ENCODE results near the gene TTC27. TPM values are rescaled to one million over a fixed set of nuclear protein-coding genes. Genes with fewer than 3 reads are reported as not detected.

The TTC27 gene
- total and polyA plus RNA-seq, 2 of the 13 experiments (the other 11 are each of a cell fraction or from before 2014, with no cell fraction given): 26.7 to 44.7 TPM

DNA sequence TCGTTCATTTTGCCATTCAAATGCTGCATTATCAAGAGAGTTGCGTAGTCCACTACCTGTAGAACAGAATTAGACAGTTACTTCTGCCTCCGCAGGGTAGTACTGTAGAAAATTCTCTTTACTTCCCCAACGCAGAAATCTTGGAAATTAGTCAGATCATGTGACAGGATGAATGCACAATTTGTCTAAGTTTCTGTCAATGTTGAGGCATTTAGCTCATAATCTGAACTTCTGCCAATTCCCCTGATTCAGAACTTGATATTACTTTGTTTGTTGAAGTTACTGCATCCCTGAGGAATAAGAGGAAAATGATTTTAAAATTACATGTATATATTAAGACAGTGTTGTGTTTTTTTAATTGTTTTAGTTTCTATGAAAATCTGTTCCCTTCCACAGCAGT is 83.4 kb downstream of the TTC27 start:
- H3K4me1 ChIP-seq (ENCODE audit: insufficient read depth, low read length): peaks cover 6% of the 10 kb centered on the region
- peaks cover 2 to 13% of the 10 kb centered on the region in 2 experiments for H3K36me3 ChIP-seq (replicated peaks in 1 of 2; ENCODE audit: control insufficient read depth in 1 of 2, insufficient read depth in 2 of 2, low read length in 2 of 2)
- TF ChIP-seq, protein P1, sequence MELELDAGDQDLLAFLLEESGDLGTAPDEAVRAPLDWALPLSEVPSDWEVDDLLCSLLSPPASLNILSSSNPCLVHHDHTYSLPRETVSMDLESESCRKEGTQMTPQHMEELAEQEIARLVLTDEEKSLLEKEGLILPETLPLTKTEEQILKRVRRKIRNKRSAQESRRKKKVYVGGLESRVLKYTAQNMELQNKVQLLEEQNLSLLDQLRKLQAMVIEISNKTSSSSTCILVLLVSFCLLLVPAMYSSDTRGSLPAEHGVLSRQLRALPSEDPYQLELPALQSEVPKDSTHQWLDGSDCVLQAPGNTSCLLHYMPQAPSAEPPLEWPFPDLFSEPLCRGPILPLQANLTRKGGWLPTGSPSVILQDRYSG (CRISPR knock-in tag; IDR thresholded peaks at IDR 0.05): no peak
- TF ChIP-seq U2AF1 (optimal IDR thresholded peaks at IDR 0.05; ENCODE audit: low read depth, low read length) (no peak), RFXAP (CRISPR knock-in tag; IDR thresholded peaks at IDR 0.05; ENCODE audit: borderline replicate concordance) (no peak), REPIN1 (CRISPR knock-in tag; IDR thresholded peaks at IDR 0.05; ENCODE audit: borderline replicate concordance, low read depth) (no peak), ZNF44 (CRISPR knock-in tag; IDR thresholded peaks at IDR 0.05) (no peak), ARNTL (CRISPR knock-in tag; IDR thresholded peaks at IDR 0.05) (no peak), ZKSCAN5 (CRISPR knock-in tag; IDR thresholded peaks at IDR 0.05) (no peak), ZNF430 (CRISPR knock-in tag; IDR thresholded peaks at IDR 0.05) (no peak), SMYD3 (CRISPR knock-in tag; IDR thresholded peaks at IDR 0.05) (no peak), ZNF224 (CRISPR knock-in tag; IDR thresholded peaks at IDR 0.05) (no peak), MIER3 (CRISPR knock-in tag; IDR thresholded peaks at IDR 0.05; ENCODE audit: borderline replicate concordance) (no peak)
- in situ Hi-C loops (cut with HindIII; ENCODE audit: extremely low pct_ligation_motif_present, low pct_unique_long_range_greater_than_20kb) (no loop called here), intact Hi-C loops (cut with micrococcal nuclease; ENCODE audit: unreplicated experiment) (no loop called here)
- DNase-seq (ENCODE audit: low spot score): no peak
- no peak overlapping the region for H3K27ac ChIP-seq (ENCODE audit: extremely low read length, insufficient read depth, low read length)
- no peak for FAIRE-seq
- H2AFZ ChIP-seq (ENCODE audit: low read length): no peak overlapping the region
- CTCF ChIA-PET (ENCODE audit: low intra/inter-chr PET ratio, low total read pairs): no interaction called here
- POLR2A ChIA-PET: no interaction called here
- H3K27me3 ChIP-seq (ENCODE audit: control insufficient read depth in 1 of 2, insufficient read depth in 2 of 2, low read length in 2 of 2): no peaks in the 10 kb centered on the region
- no peaks in the 10 kb centered on the region for H3K9me3 ChIP-seq (ENCODE audit: low read length)
- H4K20me1 ChIP-seq (ENCODE audit: insufficient read depth, low read length): no peaks in the 10 kb centered on the region
- H3K4me2 ChIP-seq (ENCODE audit: low read depth, low read length): no peak overlapping the region
- no peak for ATAC-seq
- no peak overlapping the region for H3K9ac ChIP-seq (ENCODE audit: insufficient read depth, low read depth, low read length)
- no peak overlapping the region for H3K4me3 ChIP-seq (replicated peaks in 1 of 3; ENCODE audit: insufficient read depth in 1 of 3, low read depth in 2 of 3, low read length in 3 of 3)
- BruUV-seq (replicated peaks): no TSS peak
- H3K79me2 ChIP-seq (ENCODE audit: insufficient read depth, low read length): no peaks in the 10 kb centered on the region
- WGBS (ENCODE audit: low lambda C conversion rate): 87% methylated on average over 4 of the region's 4 CpGs

Data from HepG2 (cell line).